Measurements from ENCODE around the gene ODAD2. TPM values are rescaled to one million over a fixed set of nuclear protein-coding genes. Genes with fewer than 3 reads are reported as not detected.

ODAD2 gene
- total and polyA plus RNA-seq, 2 experiments from 2014 or later: 0.40 to 0.76 TPM

DNA sequence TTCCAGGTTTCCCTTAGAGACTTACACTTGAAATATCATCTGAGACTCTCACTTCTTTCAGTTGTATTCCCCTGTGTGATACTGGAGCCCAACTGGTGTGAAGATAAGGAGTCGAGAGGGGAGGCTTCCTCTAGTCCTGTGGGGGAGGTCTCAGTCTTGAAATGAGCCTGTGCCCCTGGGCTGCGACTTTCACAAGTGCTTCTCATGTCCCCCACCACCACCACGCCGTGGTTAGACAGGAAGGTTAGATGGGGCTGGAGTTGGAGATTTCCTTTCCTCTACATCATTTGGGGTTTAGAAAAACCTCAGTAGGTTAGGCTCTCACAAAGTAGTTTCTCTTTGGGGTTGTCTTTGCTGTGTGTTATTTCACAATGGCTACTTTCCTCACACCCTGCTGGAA is 227.6 kb downstream of the ODAD2 start:
- WGBS (ENCODE audit: low lambda C conversion rate, missing lambda C conversion rate): 70% methylated on average over 4 of the region's 4 CpGs
- no peak overlapping the region for H3K4me2 ChIP-seq
- no peak for DNase-seq (ENCODE audit: low spot score)
- TF ChIP-seq EZH2phosphoT487 (IDR thresholded peaks at IDR 0.05; ENCODE audit: low read depth, severe bottlenecking, unreplicated experiment) (no peak), EZH2 (IDR thresholded peaks at IDR 0.05; ENCODE audit: borderline replicate concordance) (no peak)
- TF ChIP-seq, protein P1, sequence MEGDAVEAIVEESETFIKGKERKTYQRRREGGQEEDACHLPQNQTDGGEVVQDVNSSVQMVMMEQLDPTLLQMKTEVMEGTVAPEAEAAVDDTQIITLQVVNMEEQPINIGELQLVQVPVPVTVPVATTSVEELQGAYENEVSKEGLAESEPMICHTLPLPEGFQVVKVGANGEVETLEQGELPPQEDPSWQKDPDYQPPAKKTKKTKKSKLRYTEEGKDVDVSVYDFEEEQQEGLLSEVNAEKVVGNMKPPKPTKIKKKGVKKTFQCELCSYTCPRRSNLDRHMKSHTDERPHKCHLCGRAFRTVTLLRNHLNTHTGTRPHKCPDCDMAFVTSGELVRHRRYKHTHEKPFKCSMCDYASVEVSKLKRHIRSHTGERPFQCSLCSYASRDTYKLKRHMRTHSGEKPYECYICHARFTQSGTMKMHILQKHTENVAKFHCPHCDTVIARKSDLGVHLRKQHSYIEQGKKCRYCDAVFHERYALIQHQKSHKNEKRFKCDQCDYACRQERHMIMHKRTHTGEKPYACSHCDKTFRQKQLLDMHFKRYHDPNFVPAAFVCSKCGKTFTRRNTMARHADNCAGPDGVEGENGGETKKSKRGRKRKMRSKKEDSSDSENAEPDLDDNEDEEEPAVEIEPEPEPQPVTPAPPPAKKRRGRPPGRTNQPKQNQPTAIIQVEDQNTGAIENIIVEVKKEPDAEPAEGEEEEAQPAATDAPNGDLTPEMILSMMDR (IDR thresholded peaks at IDR 0.05; ENCODE audit: poor library complexity): no peak
- H3K9me3 ChIP-seq (ENCODE audit: low read depth): no peaks in the 10 kb centered on the region
- no peaks in the 10 kb centered on the region for H3K79me2 ChIP-seq
- H3K27ac ChIP-seq: no peak overlapping the region
- H3K4me1 ChIP-seq (ENCODE audit: insufficient read depth): no peaks in the 10 kb centered on the region
- H4K20me1 ChIP-seq (ENCODE audit: insufficient read depth, poor library complexity, severe bottlenecking): no peaks in the 10 kb centered on the region
- no peak overlapping the region for H2AFZ ChIP-seq
- no peaks in the 10 kb centered on the region for H3K9me2 ChIP-seq (replicated peaks; ENCODE audit: insufficient read depth)
- H3K27me3 ChIP-seq: peaks cover 5% of the 10 kb centered on the region
- H3K36me3 ChIP-seq (replicated peaks; ENCODE audit: insufficient read depth, low read depth): no peaks in the 10 kb centered on the region
- H3K4me3 ChIP-seq: no peak overlapping the region

- peaks cover 5% of the 10 kb centered on the region for H3K27me3 ChIP-seq
- no peaks in the 10 kb centered on the region for H3K36me3 ChIP-seq (replicated peaks; ENCODE audit: insufficient read depth, low read depth)
- H3K9me2 ChIP-seq (replicated peaks; ENCODE audit: insufficient read depth): no peaks in the 10 kb centered on the region
- no peaks in the 10 kb centered on the region for H4K20me1 ChIP-seq (ENCODE audit: insufficient read depth, poor library complexity, severe bottlenecking)
- no peaks in the 10 kb centered on the region for H3K4me1 ChIP-seq (ENCODE audit: insufficient read depth)
- no peaks in the 10 kb centered on the region for H3K9me3 ChIP-seq (ENCODE audit: low read depth)
- H3K27ac ChIP-seq: no peak overlapping the region
- H3K4me3 ChIP-seq: no peak overlapping the region
- no peak overlapping the region for H2AFZ ChIP-seq
- no peak for TF ChIP-seq EZH2phosphoT487 (IDR thresholded peaks at IDR 0.05; ENCODE audit: low read depth, severe bottlenecking, unreplicated experiment)
- no peak for TF ChIP-seq EZH2 (IDR thresholded peaks at IDR 0.05; ENCODE audit: borderline replicate concordance)
- TF ChIP-seq, protein P1 (IDR thresholded peaks at IDR 0.05; ENCODE audit: poor library complexity): no peak
- H3K79me2 ChIP-seq: no peaks in the 10 kb centered on the region
- no peak overlapping the region for H3K4me2 ChIP-seq
- no peak for DNase-seq (ENCODE audit: low spot score)
- WGBS (ENCODE audit: low lambda C conversion rate, missing lambda C conversion rate): 80% methylated on average over 1 of the region's 2 CpGs
These were observed 228.7 kb downstream of the ODAD2 start for GRCh38 chr10:27770181-27770580.

Small RNA genes within 50 kb of the gene (small RNA-seq; reads per million reads assigned to genes)
- gene MRPS21P5: not detected
- gene RN7SKP132: not detected

All from hepatocyte (in vitro differentiated cells).